GM18519 (cell line): ENCODE data around the gene RXRB.

Experiments used
- ATAC-seq: cut with Tn5 transposase; IDR thresholded peaks from one replicate; pipeline ENCODE4 v1.9.1; 2021; ENCODE audit warnings: mild to moderate bottlenecking, moderate library complexity; ENCODE audit not compliant: unreplicated experiment, low FRiP score

RXRB gene

GRCh38 chr6:33212857-33213165 is 12.3 kb upstream of the RXRB start:
- no peak for ATAC-seq

DNA sequence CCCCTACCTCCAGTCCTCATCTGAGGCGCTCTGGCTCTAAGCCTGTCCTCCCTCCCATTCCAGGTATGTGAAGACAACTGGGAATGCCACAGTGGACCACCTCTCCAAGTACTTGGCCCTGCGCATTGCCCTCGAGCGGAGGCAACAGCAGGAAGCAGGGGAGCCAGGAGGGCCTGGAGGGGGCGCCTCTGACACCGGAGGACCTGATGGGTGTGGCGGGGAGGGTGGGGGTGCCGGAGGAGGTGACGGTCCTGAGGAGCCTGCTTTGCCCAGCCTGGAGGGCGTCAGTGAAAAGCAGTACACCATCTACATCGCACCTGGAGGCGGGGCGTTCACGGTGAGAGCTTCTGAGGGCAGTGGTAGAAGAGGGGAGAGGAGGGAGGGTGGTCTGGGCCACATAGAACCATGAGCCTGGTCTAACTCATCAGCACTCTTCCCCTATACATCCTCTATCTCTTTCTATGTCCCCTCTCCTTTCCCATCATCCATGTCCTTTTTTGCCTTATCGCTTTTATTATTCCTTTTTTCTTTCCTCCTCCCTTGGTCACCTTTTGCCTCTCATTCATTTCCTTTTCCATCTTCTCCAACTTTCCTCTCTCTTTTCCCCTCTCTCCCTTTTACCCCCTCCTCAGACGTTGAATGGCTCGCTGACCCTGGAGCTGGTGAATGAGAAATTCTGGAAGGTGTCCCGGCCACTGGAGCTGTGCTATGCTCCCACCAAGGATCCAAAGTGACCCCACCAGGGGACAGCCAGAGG is 11.4 kb upstream of the RXRB start:
- ATAC-seq: no peak

GRCh38 chr6:33211136-33211535 is 10.7 kb upstream of the RXRB start:
- no peak for ATAC-seq

- no peak for ATAC-seq
Observed at GRCh38 chr6:33209856-33210255, 9.4 kb upstream of the RXRB start.

DNA sequence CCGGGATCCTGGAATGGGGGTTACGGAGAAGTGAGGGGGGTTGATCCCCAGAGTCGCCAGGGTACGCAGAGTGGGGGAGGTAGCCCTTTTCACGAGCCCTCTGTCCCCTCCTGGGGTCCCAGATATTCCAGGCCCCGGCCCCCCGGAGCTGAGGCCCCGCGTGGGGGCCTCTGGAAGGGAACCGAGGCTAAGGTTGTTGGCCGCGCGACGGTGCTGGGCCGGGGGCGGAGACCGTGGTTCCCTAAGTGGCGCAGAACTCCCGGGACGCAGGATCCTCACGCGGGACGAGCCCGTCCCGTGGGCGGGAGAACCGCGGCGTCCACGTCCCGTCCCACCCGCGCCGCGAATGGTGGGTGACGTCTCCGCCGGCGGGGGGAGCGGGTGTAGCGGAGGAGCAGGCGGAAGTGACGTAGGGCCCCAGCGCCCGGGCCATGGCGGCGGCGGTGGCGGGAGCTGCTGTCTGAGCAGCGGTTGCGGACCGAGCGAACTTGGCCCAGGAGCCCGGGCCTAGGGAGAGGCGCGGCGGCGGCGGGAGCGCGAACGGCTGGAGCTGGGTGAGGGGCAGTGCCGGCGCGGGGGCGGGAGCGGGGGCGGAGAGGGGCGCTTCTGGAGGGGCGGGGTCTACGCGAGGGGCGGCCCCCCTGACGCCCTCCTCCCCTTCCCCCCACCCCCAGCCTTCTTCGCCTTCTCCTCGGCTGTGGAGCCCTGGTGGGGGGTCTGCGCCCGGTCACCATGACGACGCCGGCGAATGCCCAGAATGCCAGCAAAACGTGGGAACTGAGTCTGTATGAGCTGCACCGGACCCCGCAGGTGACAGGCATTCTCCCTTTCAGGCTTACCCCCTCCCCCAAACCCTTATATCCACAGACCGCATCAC is 7.9 kb upstream of the RXRB start, which contains the start of gene RING1:
Gene RING1, plus strand, starts transcription at position 410 of the 877 bp plus-strand sequence. Its CDS starts 323 bp downstream, at position 733.
- ATAC-seq: no peak

- ATAC-seq: no peak
Observed at GRCh38 chr6:33207552-33208090, 7.2 kb upstream of the RXRB start.

DNA sequence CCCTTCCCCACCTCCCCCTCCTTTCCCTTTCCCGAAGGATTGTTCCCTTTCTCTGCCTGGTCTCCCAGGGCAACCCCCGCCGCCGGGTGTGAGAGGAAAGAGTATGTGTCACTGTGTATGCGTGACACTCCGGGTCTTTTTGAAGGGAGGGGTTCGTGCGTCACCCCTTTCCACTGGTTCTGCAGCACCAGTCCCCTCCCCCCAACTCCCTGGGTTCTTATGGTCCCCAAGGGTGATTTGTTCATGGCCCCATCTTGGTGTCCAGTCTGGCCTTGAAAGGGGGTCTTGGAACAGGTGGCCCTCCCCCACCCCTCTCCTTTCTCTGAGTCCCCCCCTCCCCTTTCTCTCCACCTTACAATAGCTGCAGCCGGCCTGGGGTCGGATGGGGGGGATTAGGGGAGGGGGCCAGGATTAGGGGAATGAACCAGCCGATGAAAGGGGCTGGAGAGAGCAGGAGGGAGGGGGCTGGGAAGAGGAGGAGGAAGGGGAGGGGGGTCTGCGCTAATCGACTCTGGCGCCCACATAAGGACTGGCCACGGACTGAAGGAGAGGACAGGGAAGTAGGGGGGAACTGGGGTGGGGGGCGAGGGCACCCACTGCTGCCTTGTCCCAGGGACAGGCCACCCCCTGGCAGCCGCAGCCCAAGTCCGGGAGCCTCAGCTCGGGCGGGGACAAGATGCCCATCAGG is 6.5 kb upstream of the RXRB start:
- no peak for ATAC-seq

DNA sequence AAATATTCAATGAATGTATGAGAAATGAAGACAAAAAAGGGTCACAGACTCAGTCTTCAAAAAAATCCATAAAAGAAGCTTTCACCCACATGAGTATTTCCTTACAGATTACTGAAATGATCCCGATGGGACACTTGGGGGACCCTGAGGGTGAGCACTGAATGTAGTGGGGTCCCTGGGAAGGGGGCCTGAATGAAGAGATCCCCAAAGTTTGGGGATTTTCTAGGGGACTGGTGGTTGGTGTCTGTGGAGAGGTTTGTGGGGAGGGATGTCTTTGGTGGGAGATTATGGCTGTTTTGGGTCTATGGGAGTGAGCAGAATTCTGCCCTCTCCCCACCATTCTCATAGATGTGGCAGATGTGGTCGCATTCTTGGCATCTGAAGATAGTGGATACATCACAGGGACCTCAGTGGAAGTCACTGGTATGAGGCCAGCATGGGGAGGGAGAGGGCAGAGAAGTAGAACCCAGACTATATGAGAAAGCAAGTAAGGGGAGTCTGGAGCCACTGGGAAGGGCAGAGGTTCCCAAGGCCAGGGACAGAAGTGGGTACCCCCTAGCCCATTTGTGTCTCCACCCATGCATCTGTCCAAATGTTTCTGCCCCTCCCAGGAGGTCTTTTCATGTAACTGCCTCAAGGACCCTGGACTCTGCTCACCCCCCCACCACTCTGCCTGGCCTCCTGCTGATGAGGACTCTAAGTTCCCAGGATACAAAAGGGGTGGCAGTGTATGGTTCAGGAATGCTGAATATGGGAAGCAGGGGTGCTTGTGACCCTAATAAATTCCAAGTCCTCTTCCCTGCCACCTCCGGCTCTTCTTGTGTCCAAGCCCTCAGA is 5.8 kb upstream of the RXRB start:
- ATAC-seq: no peak

GRCh38 chr6:33205191-33206026 is 4.9 kb upstream of the RXRB start:
- ATAC-seq: no peak

GRCh38 chr6:33204415-33205190 is 4.1 kb upstream of the RXRB start, which contains the start of gene HSD17B8:
TSS of gene HSD17B8 (plus strand) at chr6:33204655. CDS start at chr6:33204669, 14 bp downstream.
- no peak for ATAC-seq

- no peak for ATAC-seq
Observed at GRCh38 chr6:33204165-33204414, 3.6 kb upstream of the RXRB start.

- ATAC-seq: no peak
Observed at GRCh38 chr6:33203443-33204164, 3.1 kb upstream of the RXRB start.

DNA sequence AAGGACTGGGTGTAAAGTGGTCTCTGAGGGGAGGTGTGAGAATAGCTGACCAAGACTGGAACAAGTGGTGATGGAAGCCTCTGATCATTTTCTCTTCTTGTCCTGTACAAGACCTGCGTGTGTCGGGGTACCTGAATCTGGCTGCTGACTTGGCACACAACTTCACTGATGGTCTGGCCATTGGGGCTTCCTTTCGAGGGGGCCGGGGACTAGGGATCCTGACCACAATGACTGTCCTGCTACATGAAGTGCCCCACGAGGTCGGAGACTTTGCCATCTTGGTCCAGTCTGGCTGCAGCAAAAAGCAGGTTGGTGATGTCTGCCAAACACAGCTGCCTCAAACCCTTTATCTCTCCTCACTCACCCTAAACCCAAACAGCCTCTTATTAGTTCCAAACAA is 2.3 kb upstream of the RXRB start:
- ATAC-seq: no peak

GRCh38 chr6:33201935-33202334 is 1.5 kb upstream of the RXRB start:
- ATAC-seq: no peak

- no peak for ATAC-seq
Observed at GRCh38 chr6:33201147-33201545, 681 bp upstream of the RXRB start.

DNA sequence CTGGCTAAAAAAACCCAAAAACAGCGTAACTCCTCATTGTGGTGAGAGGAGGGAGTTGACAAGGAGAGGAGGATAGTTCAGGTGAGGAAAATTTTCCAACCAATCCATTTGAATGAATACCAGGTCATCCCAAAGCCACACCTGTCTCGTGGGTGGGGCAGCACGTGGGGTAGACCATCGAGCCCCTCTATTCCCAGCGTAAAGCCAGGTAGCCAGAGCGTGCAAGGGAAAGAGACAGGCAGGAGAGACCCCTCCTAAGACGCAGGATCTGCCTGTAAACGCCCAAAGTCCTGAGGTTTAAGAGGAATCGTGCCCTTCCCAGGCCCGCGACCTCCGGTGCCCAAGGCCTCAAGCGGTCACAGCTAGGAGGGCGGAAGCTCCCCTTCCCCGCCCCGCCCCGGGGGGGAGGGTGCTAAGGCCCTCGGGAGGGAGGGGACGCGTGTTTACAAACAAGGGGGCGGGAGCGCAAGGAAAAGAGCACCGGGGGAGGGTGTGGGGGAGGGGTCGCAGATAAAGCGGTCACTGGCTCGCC is 712 bp downstream of the RXRB start:
- ATAC-seq: no peak

DNA sequence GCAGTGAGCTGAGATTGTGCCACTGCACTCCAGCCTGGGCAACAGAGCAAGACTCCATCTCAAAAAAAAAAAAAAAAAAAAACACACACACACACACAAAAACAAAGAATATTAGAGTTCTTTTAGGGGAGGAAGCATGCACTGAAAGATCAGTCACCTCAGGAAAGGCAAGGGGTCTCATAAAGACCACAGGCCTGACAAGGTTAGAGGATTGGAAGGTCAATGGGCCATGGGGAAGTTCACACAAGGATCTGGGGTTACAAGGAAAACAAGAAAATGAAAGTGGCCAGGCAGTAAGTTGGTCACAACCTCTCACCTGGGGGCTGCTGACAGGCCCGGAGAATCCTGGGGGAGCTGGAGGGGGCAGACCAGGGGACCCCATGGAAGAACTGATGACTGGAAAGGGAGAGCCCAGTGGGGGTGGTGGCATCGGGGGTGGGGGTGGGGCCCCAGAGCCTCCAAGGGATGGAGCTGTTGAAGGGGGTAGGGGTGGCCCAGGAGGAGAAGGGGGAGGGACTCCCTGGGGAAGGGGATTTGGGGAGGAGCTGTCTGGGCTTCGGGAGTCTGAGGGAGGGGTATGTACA is 1.5 kb downstream of the RXRB start:
- no peak for ATAC-seq
